ENCODE measurements around the gene ADGRL4. TPM values are rescaled to one million over a fixed set of nuclear protein-coding genes. Genes with fewer than 3 reads are reported as not detected.

ADGRL4 gene
- total RNA-seq, 1 donor from 2014 or later = not detected

GRCh38 chr1:78854556-78854955 lies 152.0 kb downstream of the ADGRL4 start:
- Mint-ChIP-seq H3K9me3 (no peaks in the 10 kb centered on the region), H3K27ac (no peak overlapping the region), H3K27me3 (ENCODE audit: insufficient read depth) (no peaks in the 10 kb centered on the region), H3K4me1 (ENCODE audit: low read depth) (peaks cover 6% of the 10 kb centered on the region), H3K4me3 (no peak overlapping the region), H3K36me3 (ENCODE audit: low read depth) (no peaks in the 10 kb centered on the region)
- intact Hi-C loops (cut with micrococcal nuclease) = no loop called here
- no peak for DNase-seq (ENCODE audit: low spot score)

- Mint-ChIP-seq H3K4me1 (ENCODE audit: low read depth) (peaks cover 4% of the 10 kb centered on the region), H3K27ac (no peak overlapping the region), H3K36me3 (ENCODE audit: low read depth) (no peaks in the 10 kb centered on the region), H3K4me3 (no peak overlapping the region), H3K9me3 (no peaks in the 10 kb centered on the region), H3K27me3 (ENCODE audit: insufficient read depth) (peaks cover 4% of the 10 kb centered on the region)
- DNase-seq (ENCODE audit: low spot score) = no peak
- intact Hi-C loops (cut with micrococcal nuclease) = no loop called here
These were observed 163.0 kb downstream of the ADGRL4 start for GRCh38 chr1:78843546-78843945.

GRCh38 chr1:78843111-78843510 lies 163.4 kb downstream of the ADGRL4 start:
- Mint-ChIP-seq H3K4me3 (no peak overlapping the region), H3K27me3 (ENCODE audit: insufficient read depth) (peaks cover 4% of the 10 kb centered on the region), H3K36me3 (ENCODE audit: low read depth) (no peaks in the 10 kb centered on the region), H3K4me1 (ENCODE audit: low read depth) (peaks cover 4% of the 10 kb centered on the region), H3K27ac (no peak overlapping the region), H3K9me3 (no peaks in the 10 kb centered on the region)
- DNase-seq (ENCODE audit: low spot score) = no peak
- intact Hi-C loops (cut with micrococcal nuclease) = no loop called here

- Mint-ChIP-seq H3K36me3 (ENCODE audit: low read depth) (no peaks in the 10 kb centered on the region), H3K4me1 (ENCODE audit: low read depth) (peaks cover 12% of the 10 kb centered on the region), H3K27me3 (ENCODE audit: insufficient read depth) (peaks cover 6% of the 10 kb centered on the region), H3K27ac (no peak overlapping the region), H3K9me3 (no peaks in the 10 kb centered on the region), H3K4me3 (no peak overlapping the region)
- no peak for DNase-seq (ENCODE audit: low spot score)
- intact Hi-C loops (cut with micrococcal nuclease) = no loop called here
These were observed 165.9 kb downstream of the ADGRL4 start for GRCh38 chr1:78840453-78841271.

Measured in activated T-helper 1 cell treated with anti-CD3 and anti-CD28 coated beads, Interleukin-12 subunit alpha, Interleukin-12 subunit beta, Interleukin-2, Interleukin-4 antibody, amounts not matched to agents 30 ng/mL and 10 ng/mL and 1 ng/mL, durations not matched to agents 14 hours and 24 hours and 36 hours (primary cell).